Stimulated activated CD4-positive, alpha-beta T cell treated with anti-CD3 and anti-CD28 coated beads, Interleukin-1b, Interleukin-23, amount 100 ng/mL, for 4 hours (primary cell): ENCODE measurements around the gene ST14.

Experiments used
- DNase-seq, 2 donors: peaks; one replicate each; pipeline ENCODE4 v3.0.0-alpha.2; 2020; ENCODE audit warnings: low read depth in 2 of 2

The ST14 gene

GRCh38 chr11:130208241-130209127 lies 48.9 kb downstream of the ST14 start:
- DNase-seq = no peak

- no peak for DNase-seq
These were observed 49.7 kb downstream of the ST14 start for GRCh38 chr11:130209128-130209932.

- no peak for DNase-seq
These were observed 50.6 kb downstream of the ST14 start for GRCh38 chr11:130209954-130210854.

- no peak for DNase-seq
These were observed 51.6 kb downstream of the ST14 start for GRCh38 chr11:130211144-130211543.

- no peak for DNase-seq
These were observed 52.3 kb downstream of the ST14 start for GRCh38 chr11:130211781-130212401.

- DNase-seq = no peak
These were observed 52.9 kb downstream of the ST14 start for GRCh38 chr11:130212431-130212961.

GRCh38 chr11:130213143-130213978 lies 53.8 kb downstream of the ST14 start:
- peak; percentile 64 to 71 for DNase-seq

GRCh38 chr11:130213979-130214281 lies 54.3 kb downstream of the ST14 start:
- no peak for DNase-seq

- no peak for DNase-seq
These were observed 55.4 kb downstream of the ST14 start for GRCh38 chr11:130214861-130215530.

- no peak for DNase-seq
These were observed 56.1 kb downstream of the ST14 start for GRCh38 chr11:130215531-130216220.

- no peak for DNase-seq
These were observed 56.6 kb downstream of the ST14 start for GRCh38 chr11:130216221-130216550.

GRCh38 chr11:130216591-130217132 lies 57.1 kb downstream of the ST14 start:
- no peak for DNase-seq

- no peak for DNase-seq
These were observed 57.8 kb downstream of the ST14 start for GRCh38 chr11:130217133-130218031.

- DNase-seq = no peak
These were observed 59.0 kb downstream of the ST14 start for GRCh38 chr11:130218501-130219070.

GRCh38 chr11:130219148-130219547 lies 59.6 kb downstream of the ST14 start:
- no peak for DNase-seq

GRCh38 chr11:130220311-130221035 lies 60.9 kb downstream of the ST14 start:
- no peak for DNase-seq
